ENCODE results near the gene MRI1. TPM values are rescaled to one million over a fixed set of nuclear protein-coding genes. Genes with fewer than 3 reads are reported as not detected.

MRI1 gene
- total and polyA plus RNA-seq, 2 experiments from 2014 or later, result 16.5 to 39.7 TPM

GRCh38 chr19:13794398-13794756 lies 30.1 kb downstream of the MRI1 start:
- WGBS, 2 experiments (ENCODE audit: low coverage in 1 of 2, low lambda C conversion rate in 2 of 2, missing lambda C conversion rate in 2 of 2), result 0 to 1% methylated on average over 6 to 8 of the region's 8 CpGs
- H3K9me3 ChIP-seq (ENCODE audit: low read depth), result no peaks in the 10 kb centered on the region
- H3K4me1 ChIP-seq (ENCODE audit: insufficient read depth), result peaks cover 24% of the 10 kb centered on the region
- H3K4me3 ChIP-seq, result peak overlapping the region; percentile 80
- peak overlapping the region; percentile 80 for H3K4me2 ChIP-seq (ENCODE audit: unreplicated experiment)
- peak overlapping the region; percentile 96 for H3K9ac ChIP-seq
- H3F3A ChIP-seq (ENCODE audit: insufficient read depth), result peaks cover 30% of the 10 kb centered on the region
- TF ChIP-seq EZH2 (IDR thresholded peaks at IDR 0.05; ENCODE audit: insufficient read depth, poor library complexity, severe bottlenecking), result no peak
- TF ChIP-seq EZH2phosphoT487 (IDR thresholded peaks at IDR 0.05; ENCODE audit: insufficient read depth, low read depth), result no peak
- DNase-seq, result peak; percentile 97
- no peaks in the 10 kb centered on the region for H3K27me3 ChIP-seq (replicated peaks; ENCODE audit: insufficient read depth)
- no peaks in the 10 kb centered on the region for H3K36me3 ChIP-seq (ENCODE audit: low read depth)
- H2AFZ ChIP-seq, result peak overlapping the region; percentile 36; the same call in 1 of the 2 replicates
- no peaks in the 10 kb centered on the region for H4K20me1 ChIP-seq (ENCODE audit: insufficient read depth)
- H3K9me2 ChIP-seq (ENCODE audit: insufficient read depth), result no peaks in the 10 kb centered on the region
- in situ Hi-C loops (cut with MboI), result no loop called here
- H3K27ac ChIP-seq, result peak overlapping the region; percentile 95
- H3K79me2 ChIP-seq (ENCODE audit: insufficient read depth), result peaks cover 20% of the 10 kb centered on the region

GRCh38 chr19:13794757-13795589 lies 30.7 kb downstream of the MRI1 start, which contains the start of gene ZSWIM4:
ZSWIM4 (plus strand) TSS chr19:13795443; CDS start chr19:13795649, 206 bp downstream.
- Histone ChIP-seq H3K27me3 (replicated peaks; ENCODE audit: insufficient read depth) (no peaks in the 10 kb centered on the region), H3K9me3 (ENCODE audit: low read depth) (no peaks in the 10 kb centered on the region), H3K27ac (peak within 1 kb of the TSS; percentile 95), H3K4me1 (ENCODE audit: insufficient read depth) (peaks cover 23% of the 10 kb centered on the region), H3K9ac (peak within 1 kb of the TSS; percentile 96), H3F3A (ENCODE audit: insufficient read depth) (peaks cover 29% of the 10 kb centered on the region), H3K4me2 (ENCODE audit: unreplicated experiment) (peak within 1 kb of the TSS; percentile 91), H4K20me1 (ENCODE audit: insufficient read depth) (no peaks in the 10 kb centered on the region), H2AFZ (peak within 1 kb of the TSS; percentile 36), H3K79me2 (ENCODE audit: insufficient read depth) (peaks cover 20% of the 10 kb centered on the region), H3K4me3 (peak within 1 kb of the TSS; percentile 80), H3K9me2 (ENCODE audit: insufficient read depth) (no peaks in the 10 kb centered on the region), H3K36me3 (ENCODE audit: low read depth) (no peaks in the 10 kb centered on the region)
- in situ Hi-C loops (cut with MboI), result no loop called here
- TF ChIP-seq EZH2 (IDR thresholded peaks at IDR 0.05; ENCODE audit: insufficient read depth, poor library complexity, severe bottlenecking), result no peak
- no peak for TF ChIP-seq EZH2phosphoT487 (IDR thresholded peaks at IDR 0.05; ENCODE audit: insufficient read depth, low read depth)
- WGBS, 2 experiments (ENCODE audit: low coverage in 1 of 2, low lambda C conversion rate in 2 of 2, missing lambda C conversion rate in 2 of 2), result 1% methylated on average over 38 to 71 of the region's 71 CpGs
- peak; percentile 100 for DNase-seq

GRCh38 chr19:13795595-13796300 lies 31.4 kb downstream of the MRI1 start:
- Histone ChIP-seq H3K4me2 (ENCODE audit: unreplicated experiment) (peak overlapping the region; percentile 91), H3K36me3 (ENCODE audit: low read depth) (no peaks in the 10 kb centered on the region), H3K4me1 (ENCODE audit: insufficient read depth) (peaks cover 23% of the 10 kb centered on the region), H3K4me3 (peak overlapping the region; percentile 80), H3K27ac (peak overlapping the region; percentile 86), H3K79me2 (ENCODE audit: insufficient read depth) (peaks cover 20% of the 10 kb centered on the region), H3K9me3 (ENCODE audit: low read depth) (no peaks in the 10 kb centered on the region), H3F3A (ENCODE audit: insufficient read depth) (peaks cover 29% of the 10 kb centered on the region), H2AFZ (no peak overlapping the region; the same call in 1 of the 2 replicates), H3K9me2 (ENCODE audit: insufficient read depth) (no peaks in the 10 kb centered on the region), H3K27me3 (replicated peaks; ENCODE audit: insufficient read depth) (no peaks in the 10 kb centered on the region), H4K20me1 (ENCODE audit: insufficient read depth) (no peaks in the 10 kb centered on the region), H3K9ac (peak overlapping the region; percentile 84)
- in situ Hi-C loops (cut with MboI), result no loop called here
- DNase-seq, result peak; percentile 51
- 2 to 6% methylated on average over 5 to 42 of the region's 42 CpGs for WGBS, 2 experiments (ENCODE audit: low coverage in 1 of 2, low lambda C conversion rate in 2 of 2, missing lambda C conversion rate in 2 of 2)
- TF ChIP-seq EZH2phosphoT487 (IDR thresholded peaks at IDR 0.05; ENCODE audit: insufficient read depth, low read depth), result no peak
- TF ChIP-seq EZH2 (IDR thresholded peaks at IDR 0.05; ENCODE audit: insufficient read depth, poor library complexity, severe bottlenecking), result no peak

GRCh38 chr19:13796301-13797057 lies 32.2 kb downstream of the MRI1 start:
- no peaks in the 10 kb centered on the region for H3K9me2 ChIP-seq (ENCODE audit: insufficient read depth)
- peak; percentile 97 for DNase-seq
- H3K27me3 ChIP-seq (replicated peaks; ENCODE audit: insufficient read depth), result no peaks in the 10 kb centered on the region
- no peaks in the 10 kb centered on the region for H4K20me1 ChIP-seq (ENCODE audit: insufficient read depth)
- no peaks in the 10 kb centered on the region for H3K9me3 ChIP-seq (ENCODE audit: low read depth)
- peak overlapping the region; percentile 84 for H3K9ac ChIP-seq
- peaks cover 23% of the 10 kb centered on the region for H3K4me1 ChIP-seq (ENCODE audit: insufficient read depth)
- H3K4me2 ChIP-seq (ENCODE audit: unreplicated experiment), result peak overlapping the region; percentile 91
- peaks cover 29% of the 10 kb centered on the region for H3F3A ChIP-seq (ENCODE audit: insufficient read depth)
- H3K4me3 ChIP-seq, result peak overlapping the region; percentile 80
- H3K36me3 ChIP-seq (ENCODE audit: low read depth), result no peaks in the 10 kb centered on the region
- H3K27ac ChIP-seq, result peak overlapping the region; percentile 86
- WGBS, 2 experiments (ENCODE audit: low coverage in 1 of 2, low lambda C conversion rate in 2 of 2, missing lambda C conversion rate in 2 of 2), result 1 to 2% methylated on average over 12 of the region's 12 CpGs
- peaks cover 20% of the 10 kb centered on the region for H3K79me2 ChIP-seq (ENCODE audit: insufficient read depth)
- TF ChIP-seq EZH2 (IDR thresholded peaks at IDR 0.05; ENCODE audit: insufficient read depth, poor library complexity, severe bottlenecking) (no peak), EZH2phosphoT487 (IDR thresholded peaks at IDR 0.05; ENCODE audit: insufficient read depth, low read depth) (no peak)
- in situ Hi-C loops (cut with MboI), result no loop called here
- no peak overlapping the region; the same call in 1 of the 2 replicates for H2AFZ ChIP-seq

Data from GM23248 (cell line).